Caco-2 (cell line): ENCODE results near the gene KCNH5. TPM values are rescaled to one million over a fixed set of nuclear protein-coding genes. Genes with fewer than 3 reads are reported as not detected.

ENCODE experiments used
- BruUV-seq: library from RNA; stranded (reverse); fragments of 400-500 nt; replicated peaks from 2 replicates; lab custom pipeline; 2021; lab: Mats Ljungman, UMichigan
- CTCF ChIA-PET: fragments of 300-600 bp; sonication (Branson Sonifier 250); formaldehyde crosslinking; loops from one replicate; lab custom pipeline; 2022; ENCODE audit warnings: antibody characterized with exemption; lab: Charles Lee
- POLR2A ChIA-PET: fragments of 300-600 bp; sonication (Branson Sonifier 250); formaldehyde crosslinking; loops from one replicate; lab custom pipeline; 2022; ENCODE audit warnings: antibody characterized with exemption; lab: Charles Lee
- DNase-seq, 2 experiments: peaks; one replicate each; pipeline versions ENCODE4 v3.0.0 to v3.0.0-alpha.2; 2020 to 2022
- H3K27me3 ChIP-seq: replicated peaks from 2 replicates; pipeline ENCODE4 v1.6.0; 2011; ENCODE audit warnings: low read length; ENCODE audit not compliant: control insufficient read depth, insufficient read depth
- H3K36me3 ChIP-seq: 2 replicates; pipeline ENCODE4 v1.5.1; 2011; ENCODE audit warnings: low read length; ENCODE audit not compliant: control insufficient read depth, insufficient read depth
- H3K4me1 ChIP-seq: fragments of 250-450 bp; sonication (Bioruptor Pico); 2 replicates; pipeline ENCODE4 v1.5.1; 2020; ENCODE audit warnings: mild to moderate bottlenecking
- H3K4me3 ChIP-seq: 2 replicates; pipeline ENCODE4 v1.5.1; 2011; ENCODE audit warnings: low read depth, mild to moderate bottlenecking, control low read depth, low read length
- H3K9me3 ChIP-seq: fragments of 250-450 bp; sonication (Bioruptor Pico); 2 replicates; pipeline ENCODE4 v1.5.1; 2020; ENCODE audit warnings: mild to moderate bottlenecking, moderate library complexity
- H3K27ac Mint-ChIP-seq: one replicate; pipeline ENCODE4 v1.8.0; 2022; ENCODE audit warnings: mixed read lengths; ENCODE audit not compliant: unreplicated experiment
- H3K27me3 Mint-ChIP-seq: one replicate; pipeline ENCODE4 v1.8.0; 2022; ENCODE audit warnings: mixed read lengths; ENCODE audit not compliant: insufficient read depth, unreplicated experiment
- H3K36me3 Mint-ChIP-seq: one replicate; pipeline ENCODE4 v1.8.0; 2022; ENCODE audit warnings: mild to moderate bottlenecking, mixed read lengths; ENCODE audit not compliant: insufficient read depth, unreplicated experiment
- H3K4me1 Mint-ChIP-seq: one replicate; pipeline ENCODE4 v1.8.0; 2022; ENCODE audit warnings: low read depth, mixed read lengths; ENCODE audit not compliant: unreplicated experiment
- H3K4me3 Mint-ChIP-seq: one replicate; pipeline ENCODE4 v1.8.0; 2022; ENCODE audit warnings: mild to moderate bottlenecking, moderate library complexity, mixed read lengths; ENCODE audit not compliant: unreplicated experiment
- H3K9me3 Mint-ChIP-seq: one replicate; pipeline ENCODE4 v1.8.0; 2022; ENCODE audit warnings: mixed read lengths; ENCODE audit not compliant: unreplicated experiment
- intact Hi-C: fragments of 100-400 bp; cut with micrococcal nuclease; formaldehyde crosslinking; loops from one replicate; pipeline ENCODE4 v1.10.0; 2022; ENCODE audit not compliant: unreplicated experiment
- total RNA-seq: library from RNA; stranded (reverse); gene quantifications from 2 replicates; pipeline ENCODE4 v1.2.3, GENCODE V29; 2022
- TF ChIP-seq, protein P1 (sequence below), 2 experiments: fragments of 200-600 bp in 1 of 2; IDR thresholded peaks; 1 replicate in 1 of 2; 2 replicates in 1 of 2; pipeline versions ENCODE4 v1.5.1 to v1.8.0; 2011 to 2022; ENCODE audit warnings: antibody characterized with exemption in 1 of 2, control low read depth in 1 of 2, inconsistent platforms in 1 of 2, low read depth in 1 of 2, low read length in 1 of 2, mild to moderate bottlenecking in 1 of 2, moderate library complexity in 1 of 2; ENCODE audit not compliant: insufficient read depth in 1 of 2, severe bottlenecking in 1 of 2, unreplicated experiment in 1 of 2

Gene KCNH5
- total RNA-seq, 1 experiment from 2014 or later, result not detected

GRCh38 chr14:62983821-62984220 lies 61.4 kb downstream of the KCNH5 start:
- BruUV-seq, result no TSS peak
- H3K27ac Mint-ChIP-seq, result no peak overlapping the region

DNA sequence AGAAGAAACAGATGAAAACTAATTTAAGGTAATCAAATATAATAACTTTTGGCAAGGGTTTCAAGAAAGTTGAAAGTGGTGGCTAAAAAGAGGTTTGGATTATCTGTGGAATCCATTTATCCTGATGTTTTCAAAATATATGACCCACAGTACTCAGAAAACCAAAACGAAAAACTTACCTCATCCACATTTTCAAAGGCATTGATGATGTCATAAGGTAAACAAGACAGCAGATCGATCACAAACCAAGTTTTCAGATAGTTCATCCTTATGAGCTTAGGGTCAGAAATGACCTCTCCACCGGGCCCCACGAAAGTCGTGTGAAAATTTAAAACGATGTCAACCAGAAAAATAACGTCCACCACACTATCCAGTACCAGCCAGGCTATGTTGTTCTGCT lies 64.6 kb downstream of the KCNH5 start:
- no TSS peak for BruUV-seq
- Mint-ChIP-seq H3K9me3 (no peaks in the 10 kb centered on the region), H3K27ac (no peak overlapping the region), H3K4me1 (no peaks in the 10 kb centered on the region), H3K36me3 (no peaks in the 10 kb centered on the region), H3K4me3 (no peak overlapping the region), H3K27me3 (peaks cover 3% of the 10 kb centered on the region)
- H3K9me3 ChIP-seq, result no peaks in the 10 kb centered on the region
- H3K4me1 ChIP-seq, result no peaks in the 10 kb centered on the region
- no peak for DNase-seq
- TF ChIP-seq, protein P1, sequence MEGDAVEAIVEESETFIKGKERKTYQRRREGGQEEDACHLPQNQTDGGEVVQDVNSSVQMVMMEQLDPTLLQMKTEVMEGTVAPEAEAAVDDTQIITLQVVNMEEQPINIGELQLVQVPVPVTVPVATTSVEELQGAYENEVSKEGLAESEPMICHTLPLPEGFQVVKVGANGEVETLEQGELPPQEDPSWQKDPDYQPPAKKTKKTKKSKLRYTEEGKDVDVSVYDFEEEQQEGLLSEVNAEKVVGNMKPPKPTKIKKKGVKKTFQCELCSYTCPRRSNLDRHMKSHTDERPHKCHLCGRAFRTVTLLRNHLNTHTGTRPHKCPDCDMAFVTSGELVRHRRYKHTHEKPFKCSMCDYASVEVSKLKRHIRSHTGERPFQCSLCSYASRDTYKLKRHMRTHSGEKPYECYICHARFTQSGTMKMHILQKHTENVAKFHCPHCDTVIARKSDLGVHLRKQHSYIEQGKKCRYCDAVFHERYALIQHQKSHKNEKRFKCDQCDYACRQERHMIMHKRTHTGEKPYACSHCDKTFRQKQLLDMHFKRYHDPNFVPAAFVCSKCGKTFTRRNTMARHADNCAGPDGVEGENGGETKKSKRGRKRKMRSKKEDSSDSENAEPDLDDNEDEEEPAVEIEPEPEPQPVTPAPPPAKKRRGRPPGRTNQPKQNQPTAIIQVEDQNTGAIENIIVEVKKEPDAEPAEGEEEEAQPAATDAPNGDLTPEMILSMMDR (IDR thresholded peaks at IDR 0.05; ENCODE audit: insufficient read depth in 1 of 2, low read depth in 1 of 2, low read length in 1 of 2, severe bottlenecking in 1 of 2, unreplicated experiment in 1 of 2), result no peak
- CTCF ChIA-PET, result no interaction called here
- no peaks in the 10 kb centered on the region for H3K27me3 ChIP-seq
- H3K36me3 ChIP-seq, result no peaks in the 10 kb centered on the region
- intact Hi-C loops, result no loop called here
- H3K4me3 ChIP-seq, result no peak overlapping the region
- POLR2A ChIA-PET, result no interaction called here

More at GRCh38 chr14:62983821-62984220, 61.4 kb downstream of the KCNH5 start:
- ChIA-PET CTCF (no interaction called here), POLR2A (no interaction called here)
- H3K36me3 ChIP-seq, result no peaks in the 10 kb centered on the region
- no peaks in the 10 kb centered on the region for H3K4me1 Mint-ChIP-seq
- TF ChIP-seq, protein P1 (IDR thresholded peaks at IDR 0.05; ENCODE audit: insufficient read depth in 1 of 2, low read depth in 1 of 2, low read length in 1 of 2, severe bottlenecking in 1 of 2, unreplicated experiment in 1 of 2), result no peak
- H3K36me3 Mint-ChIP-seq, result no peaks in the 10 kb centered on the region
- no peaks in the 10 kb centered on the region for H3K9me3 Mint-ChIP-seq
- H3K4me3 ChIP-seq, result no peak overlapping the region
- peaks cover 3% of the 10 kb centered on the region for H3K27me3 Mint-ChIP-seq
- H3K9me3 ChIP-seq, result no peaks in the 10 kb centered on the region
- H3K27me3 ChIP-seq, result no peaks in the 10 kb centered on the region
- H3K4me3 Mint-ChIP-seq, result no peak overlapping the region
- no peak for DNase-seq
- intact Hi-C loops, result no loop called here
- no peaks in the 10 kb centered on the region for H3K4me1 ChIP-seq

DNA sequence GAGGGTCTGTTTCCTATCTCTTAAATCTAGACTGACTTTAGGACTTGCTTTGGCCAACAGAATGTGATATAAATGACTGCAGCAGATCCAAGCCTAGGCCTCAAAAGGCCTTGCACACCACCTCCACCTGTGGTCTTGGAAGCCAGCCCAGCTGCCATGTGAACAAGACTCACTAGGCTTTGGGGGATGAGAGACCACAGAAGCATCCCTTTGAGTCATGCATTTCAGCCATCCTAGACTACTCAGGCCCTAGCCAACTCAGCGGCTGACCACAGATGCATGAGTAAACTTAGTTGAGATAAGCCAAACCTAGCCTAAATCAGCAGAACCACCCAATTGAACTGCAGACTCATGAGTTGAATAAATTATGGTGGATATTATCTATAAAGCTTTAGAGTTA lies 87.7 kb downstream of the KCNH5 start:
- H3K9me3 Mint-ChIP-seq, result peaks cover 10% of the 10 kb centered on the region
- no peaks in the 10 kb centered on the region for H3K4me1 Mint-ChIP-seq
- H3K4me1 ChIP-seq, result no peaks in the 10 kb centered on the region
- BruUV-seq, result no TSS peak
- DNase-seq, result no peak
- ChIA-PET CTCF (no interaction called here), POLR2A (no interaction called here)
- H3K4me3 ChIP-seq, result no peak overlapping the region
- TF ChIP-seq, protein P1 (IDR thresholded peaks at IDR 0.05; ENCODE audit: insufficient read depth in 1 of 2, low read depth in 1 of 2, low read length in 1 of 2, severe bottlenecking in 1 of 2, unreplicated experiment in 1 of 2), result no peak
- no peak overlapping the region for H3K27ac Mint-ChIP-seq
- peaks cover 8% of the 10 kb centered on the region for H3K27me3 Mint-ChIP-seq
- no peaks in the 10 kb centered on the region for H3K36me3 ChIP-seq
- no peak overlapping the region for H3K4me3 Mint-ChIP-seq
- H3K36me3 Mint-ChIP-seq, result no peaks in the 10 kb centered on the region
- H3K9me3 ChIP-seq, result no peaks in the 10 kb centered on the region
- no peaks in the 10 kb centered on the region for H3K27me3 ChIP-seq
- intact Hi-C loops, result no loop called here
